ENCODE results near the gene TMC5.

DNA sequence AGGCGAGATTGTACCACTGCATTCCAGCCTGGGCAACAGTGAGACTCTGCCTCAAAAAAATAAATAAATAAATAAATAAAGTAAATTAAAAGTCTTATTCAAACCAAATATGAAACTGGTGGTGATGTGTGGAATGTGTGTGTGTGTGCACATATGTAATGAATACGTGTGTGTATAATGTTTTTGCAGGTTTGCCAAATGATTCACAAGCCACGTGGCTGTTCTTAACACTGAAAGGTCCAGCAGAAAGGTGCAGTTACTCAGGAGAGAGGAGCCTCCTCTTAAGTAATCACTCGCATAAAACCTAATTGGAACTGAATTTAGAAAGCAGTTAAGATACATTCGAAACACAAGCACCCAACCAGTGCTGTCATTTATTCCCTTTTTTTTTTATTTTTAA, 81.3 kb downstream of the TMC5 start:
- TF ChIP-seq POLR2A (IDR thresholded peaks at IDR 0.05): no peak
- TF ChIP-seq, protein P1, sequence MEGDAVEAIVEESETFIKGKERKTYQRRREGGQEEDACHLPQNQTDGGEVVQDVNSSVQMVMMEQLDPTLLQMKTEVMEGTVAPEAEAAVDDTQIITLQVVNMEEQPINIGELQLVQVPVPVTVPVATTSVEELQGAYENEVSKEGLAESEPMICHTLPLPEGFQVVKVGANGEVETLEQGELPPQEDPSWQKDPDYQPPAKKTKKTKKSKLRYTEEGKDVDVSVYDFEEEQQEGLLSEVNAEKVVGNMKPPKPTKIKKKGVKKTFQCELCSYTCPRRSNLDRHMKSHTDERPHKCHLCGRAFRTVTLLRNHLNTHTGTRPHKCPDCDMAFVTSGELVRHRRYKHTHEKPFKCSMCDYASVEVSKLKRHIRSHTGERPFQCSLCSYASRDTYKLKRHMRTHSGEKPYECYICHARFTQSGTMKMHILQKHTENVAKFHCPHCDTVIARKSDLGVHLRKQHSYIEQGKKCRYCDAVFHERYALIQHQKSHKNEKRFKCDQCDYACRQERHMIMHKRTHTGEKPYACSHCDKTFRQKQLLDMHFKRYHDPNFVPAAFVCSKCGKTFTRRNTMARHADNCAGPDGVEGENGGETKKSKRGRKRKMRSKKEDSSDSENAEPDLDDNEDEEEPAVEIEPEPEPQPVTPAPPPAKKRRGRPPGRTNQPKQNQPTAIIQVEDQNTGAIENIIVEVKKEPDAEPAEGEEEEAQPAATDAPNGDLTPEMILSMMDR (IDR thresholded peaks at IDR 0.05): no peak

All from esophagus squamous epithelium (tissue), 4 donors.